Colonic mucosa (tissue), 4 donors: ENCODE measurements around the gene KRTAP10-2. TPM values are rescaled to one million over a fixed set of nuclear protein-coding genes. Genes with fewer than 3 reads are reported as not detected.
"Not testable (repeated sequence)": the region's sequence is repeated elsewhere in the genome, so short reads cannot be mapped to it uniquely, and the experiment has no call there.

ENCODE experiments used
- DNase-seq: peaks from one replicate; pipeline ENCODE4 v3.0.0-alpha.2; 2020
- H3K27ac ChIP-seq: fragments of 200-600 bp; one replicate; pipeline ENCODE4 v1.8.0; 2021
- H3K27me3 ChIP-seq: fragments of 200-600 bp; one replicate; pipeline ENCODE4 v1.8.0; 2021
- H3K36me3 ChIP-seq: fragments of 200-600 bp; one replicate; pipeline ENCODE4 v1.8.0; 2021
- H3K4me1 ChIP-seq: fragments of 200-600 bp; one replicate; pipeline ENCODE4 v1.8.0; 2021; ENCODE audit warnings: mild to moderate bottlenecking
- H3K4me3 ChIP-seq: fragments of 200-600 bp; one replicate; pipeline ENCODE4 v1.8.0; 2021
- H3K9ac ChIP-seq, 2 donors: one replicate each; pipeline ENCODE4 v1.7.0; 2013; ENCODE audit warnings: control low read depth in 2 of 2, low read depth in 2 of 2, low read length in 2 of 2
- H3K9me3 ChIP-seq: fragments of 200-600 bp; one replicate; pipeline ENCODE4 v1.8.0; 2021
- CTCF ChIP-seq: fragments of 200-600 bp; IDR thresholded peaks from one replicate; pipeline ENCODE4 v1.8.0; 2022; ENCODE audit warnings: antibody characterized with exemption, mild to moderate bottlenecking
- intact Hi-C: fragments of 100-400 bp; cut with DNase I; formaldehyde crosslinking; loops from one replicate; pipeline ENCODE4 v1.14.1; 2022
- total RNA-seq, 2 donors: library from RNA; stranded (reverse); fragmentation: NEBNext Ultra II Directional in 1 of 2; extraction: Animal tissue kit (Norgen Biotek cat#: 25700) in 1 of 2; gene quantifications; one replicate each; pipeline ENCODE4 v1.2.1, GENCODE V29; 2021
- donor health status: healthy.
- donor health status: DM: no; HTN: no; CAD: no.
- donor health status: DM: no; HTN: no; CAD: no.

KRTAP10-2 gene
- total RNA-seq, 2 donors from 2014 or later = not detected

DNA sequence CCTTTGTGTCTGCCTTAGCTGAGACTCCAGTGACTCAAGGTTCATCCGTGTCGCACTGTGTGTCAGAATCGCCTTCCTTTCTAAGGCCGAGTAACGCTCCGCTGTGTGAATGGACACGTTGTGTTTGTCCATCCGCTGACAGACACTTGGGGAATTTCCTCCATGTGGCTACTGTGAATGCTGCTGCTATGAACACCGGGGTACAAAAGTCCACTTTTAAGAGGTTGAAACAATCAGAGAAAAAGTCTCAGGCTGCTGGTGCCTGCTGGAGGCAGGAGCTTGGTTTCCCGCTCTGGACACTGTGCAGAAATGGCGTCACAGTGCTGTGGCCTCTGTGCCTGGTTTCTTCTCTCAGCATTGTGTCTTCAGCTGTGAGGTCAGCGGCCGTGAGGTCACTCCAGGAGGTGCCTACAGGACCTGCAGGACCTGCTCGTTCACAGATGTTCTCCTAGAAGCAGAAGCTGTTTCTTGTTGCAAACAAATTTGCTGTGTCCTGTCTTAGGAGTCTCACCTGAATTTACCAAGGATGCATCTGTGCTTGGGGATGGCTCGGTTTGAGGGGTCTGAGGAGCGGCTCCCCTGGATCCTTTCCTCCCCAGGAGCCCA is 45.5 kb downstream of the KRTAP10-2 start:
- Histone ChIP-seq H3K4me1 (no peaks in the 10 kb centered on the region), H3K27ac (no peak overlapping the region), H3K9me3 (no peaks in the 10 kb centered on the region), H3K4me3 (no peak overlapping the region), H3K36me3 (no peaks in the 10 kb centered on the region), H3K9ac (no peak overlapping the region), H3K27me3 (no peaks in the 10 kb centered on the region)
- DNase-seq = no peak
- intact Hi-C loops = loop anchor here (5.0 kb wide), 1 partner anchor 287 kb away; no protein-coding TSS in a partner anchor
- no peak for TF ChIP-seq CTCF

DNA sequence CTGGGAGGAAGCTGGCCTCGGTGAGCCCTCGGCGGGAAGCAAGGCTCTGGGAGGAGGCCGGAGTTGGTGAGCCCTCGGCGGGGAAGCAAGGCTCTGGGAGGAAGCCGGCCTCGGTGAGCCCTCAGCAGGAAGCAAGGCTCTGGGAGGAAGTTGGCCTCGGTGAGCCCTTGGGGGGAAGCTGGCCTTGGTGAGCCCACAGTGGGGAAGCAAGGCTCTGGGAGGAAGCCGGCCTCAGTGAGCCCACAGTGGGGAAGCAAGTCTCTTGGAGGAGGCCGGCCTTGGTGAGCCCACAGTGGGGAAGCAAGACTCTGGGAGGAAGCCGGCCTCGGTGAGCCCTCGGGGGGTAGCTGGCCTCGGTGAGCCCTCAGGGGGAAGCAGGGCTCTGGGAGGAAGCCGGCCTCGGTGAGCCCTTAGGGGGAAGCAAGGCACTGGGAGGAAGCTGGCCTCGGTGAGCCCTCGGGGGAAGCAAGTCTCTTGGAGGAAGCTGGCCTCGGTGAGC is 47.4 kb downstream of the KRTAP10-2 start:
- H3K4me3 ChIP-seq = no peak overlapping the region
- no peak overlapping the region for H3K27ac ChIP-seq
- DNase-seq = no peak
- TF ChIP-seq CTCF = no peak
- intact Hi-C loops = no loop called here
- no peak overlapping the region for H3K9ac ChIP-seq
- no peaks in the 10 kb centered on the region for H3K27me3 ChIP-seq
- H3K9me3 ChIP-seq = no peaks in the 10 kb centered on the region
- no peaks in the 10 kb centered on the region for H3K4me1 ChIP-seq
- no peaks in the 10 kb centered on the region for H3K36me3 ChIP-seq

- H3K9ac ChIP-seq, H3K27ac ChIP-seq, H3K36me3 ChIP-seq, H3K9me3 ChIP-seq, intact Hi-C loops, H3K27me3 ChIP-seq, H3K4me1 ChIP-seq, DNase-seq, H3K4me3 ChIP-seq: not testable (repeated sequence)
These were observed 48.1 kb downstream of the KRTAP10-2 start for GRCh38 chr21:44503006-44503889.

GRCh38 chr21:44502171-44502958 is 48.9 kb downstream of the KRTAP10-2 start:
- Histone ChIP-seq H3K4me1 (no peaks in the 10 kb centered on the region), H3K27ac (no peak overlapping the region), H3K9ac (no peak overlapping the region), H3K4me3 (no peak overlapping the region), H3K9me3 (no peaks in the 10 kb centered on the region), H3K36me3 (no peaks in the 10 kb centered on the region), H3K27me3 (no peaks in the 10 kb centered on the region)
- intact Hi-C loops = no loop called here
- no peak for DNase-seq
- TF ChIP-seq CTCF = no peak

Other genes starting within 250 kb of the KRTAP10-2 start
- gene CFAP410, start 212.1 kb downstream of the KRTAP10-2 start, total RNA-seq = 10 to 100 TPM; 19.8 to 21.4 TPM
- gene TRPM2, start 197.9 kb downstream of the KRTAP10-2 start, total RNA-seq = 1 to 10 TPM; 2.6 to 4.2 TPM
- gene LRRC3, start 96.0 kb downstream of the KRTAP10-2 start, total RNA-seq = 1 to 10 TPM; 2.0 to 2.7 TPM
- not detected for gene KRTAP10-1, start 11.3 kb downstream of the KRTAP10-2 start, total RNA-seq
- gene KRTAP10-3, start 7.3 kb upstream of the KRTAP10-2 start, total RNA-seq = not detected
- not detected for gene KRTAP10-4, start 22.2 kb upstream of the KRTAP10-2 start, total RNA-seq
- gene KRTAP10-5, start 29.1 kb upstream of the KRTAP10-2 start, total RNA-seq = not detected
- gene KRTAP10-6, start 41.0 kb upstream of the KRTAP10-2 start, total RNA-seq = not detected
- not detected for gene KRTAP10-7, start 49.1 kb upstream of the KRTAP10-2 start, total RNA-seq
- gene KRTAP10-8, start 60.6 kb upstream of the KRTAP10-2 start, total RNA-seq = not detected
- not detected for gene KRTAP10-9, start 75.6 kb upstream of the KRTAP10-2 start, total RNA-seq
- gene KRTAP10-10, start 85.9 kb upstream of the KRTAP10-2 start, total RNA-seq = not detected
- gene KRTAP10-11, start 94.9 kb upstream of the KRTAP10-2 start, total RNA-seq = not detected
- gene KRTAP12-4, start 103.2 kb upstream of the KRTAP10-2 start, total RNA-seq = not detected
- not detected for gene KRTAP12-3, start 106.4 kb upstream of the KRTAP10-2 start, total RNA-seq
- not detected for gene KRTAP12-2, start 115.4 kb upstream of the KRTAP10-2 start, total RNA-seq
- not detected for gene KRTAP12-1, start 130.7 kb upstream of the KRTAP10-2 start, total RNA-seq
- gene KRTAP10-12, start 145.7 kb upstream of the KRTAP10-2 start, total RNA-seq = not detected
- gene TSPEAR, start 160.1 kb upstream of the KRTAP10-2 start, total RNA-seq = not detected